DOHH2 (cell line): ENCODE data around the gene LGR6.

Source experiments
- CTCF ChIP-seq: fragments of 200-600 bp; sonication (generic); IDR thresholded peaks from one replicate; pipeline ENCODE4 v1.5.1; 2014; ENCODE audit warnings: antibody characterized with exemption, mild to moderate bottlenecking, low read depth, low read length; ENCODE audit not compliant: poor library complexity, severe bottlenecking
- EZH2phosphoT487 ChIP-seq: fragments of 200-600 bp; sonication (generic); IDR thresholded peaks from 2 replicates; pipeline ENCODE4 v1.6.1; 2017; ENCODE audit warnings: borderline replicate concordance, mild to moderate bottlenecking, antibody characterized with exemption, low read length, moderate library complexity, mixed read lengths

- TF ChIP-seq CTCF (no peak), EZH2phosphoT487 (no peak)
Observed at GRCh38 chr1:202310071-202310725, 116.6 kb downstream of the LGR6 start.
